MCF 10A (cell line): ENCODE results near the gene ELMO1. TPM values are rescaled to one million over a fixed set of nuclear protein-coding genes. Genes with fewer than 3 reads are reported as not detected.

Source experiments
- BruUV-seq: library from RNA; stranded (reverse); fragments of 400-500 nt; replicated peaks from 2 replicates; lab custom pipeline; 2021; lab: Mats Ljungman, UMichigan
- CTCF ChIA-PET: fragments of 300-600 bp; sonication (Branson Sonifier 250); formaldehyde crosslinking; extraction: SDS; loops from one replicate; lab custom pipeline; 2021; ENCODE audit warnings: antibody characterized with exemption, inconsistent platforms; lab: Yijun Ruan, JAX
- POLR2A ChIA-PET: fragments of 300-600, 350-650 bp; sonication (Branson Sonifier 250); formaldehyde crosslinking; extraction: SDS; loops from one replicate; lab custom pipeline; 2020; ENCODE audit warnings: antibody characterized with exemption, inconsistent platforms; lab: Yijun Ruan, JAX
- DNase-seq: peaks from one replicate; pipeline ENCODE4 v3.0.0-alpha.2; 2018; ENCODE audit not compliant: unreplicated experiment
- H3K27ac Mint-ChIP-seq: one replicate; pipeline ENCODE4 v1.8.0; 2022; ENCODE audit warnings: mild to moderate bottlenecking, low read depth, mixed read lengths; ENCODE audit not compliant: unreplicated experiment
- H3K27me3 Mint-ChIP-seq: one replicate; pipeline ENCODE4 v1.8.0; 2022; ENCODE audit warnings: mixed read lengths; ENCODE audit not compliant: insufficient read depth, unreplicated experiment
- H3K36me3 Mint-ChIP-seq: one replicate; pipeline ENCODE4 v1.8.0; 2022; ENCODE audit warnings: mild to moderate bottlenecking, moderate library complexity, mixed read lengths; ENCODE audit not compliant: insufficient read depth, unreplicated experiment
- H3K4me1 Mint-ChIP-seq: one replicate; pipeline ENCODE4 v1.8.0; 2022; ENCODE audit warnings: mixed read lengths; ENCODE audit not compliant: insufficient read depth, unreplicated experiment
- H3K4me3 Mint-ChIP-seq: one replicate; pipeline ENCODE4 v1.8.0; 2022; ENCODE audit warnings: mild to moderate bottlenecking, moderate library complexity, mixed read lengths; ENCODE audit not compliant: unreplicated experiment
- H3K9me3 Mint-ChIP-seq: one replicate; pipeline ENCODE4 v1.8.0; 2022; ENCODE audit warnings: mixed read lengths; ENCODE audit not compliant: unreplicated experiment
- intact Hi-C: fragments of 100-400 bp; cut with micrococcal nuclease; formaldehyde crosslinking; loops from 2 replicates; pipeline ENCODE4 v1.14.1; 2022
- total RNA-seq: library from RNA; stranded (reverse); gene quantifications from 2 replicates; pipeline ENCODE4 v1.2.3, GENCODE V29; 2022
- TF ChIP-seq, protein P1 (sequence below): fragments of 200-600 bp; IDR thresholded peaks from one replicate; pipeline ENCODE4 v1.8.0; 2022; ENCODE audit warnings: antibody characterized with exemption, mild to moderate bottlenecking; ENCODE audit not compliant: unreplicated experiment

The ELMO1 gene
- total RNA-seq, 1 experiment from 2014 or later: 0.30 TPM

DNA sequence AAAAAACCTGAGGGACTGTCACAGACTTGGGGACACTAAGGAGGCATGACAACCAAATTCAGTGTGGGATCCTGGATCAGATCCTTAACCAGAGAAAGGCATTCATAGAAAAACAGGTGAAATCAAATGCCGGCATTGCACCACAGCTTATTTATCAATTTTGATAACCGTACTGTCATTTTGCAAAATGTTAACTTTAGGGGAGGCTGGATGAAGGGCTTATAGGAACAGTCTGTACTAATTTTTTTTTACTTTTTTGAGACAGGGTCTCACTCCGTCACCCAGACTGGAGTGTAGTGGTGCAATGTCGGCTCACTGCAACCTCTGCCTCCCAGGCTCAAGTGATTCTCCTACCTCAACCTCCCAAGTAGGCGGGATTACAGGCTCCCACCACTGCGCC lies 217.1 kb downstream of the ELMO1 start:
- peaks cover 15% of the 10 kb centered on the region for H3K4me1 Mint-ChIP-seq
- no TSS peak for BruUV-seq
- H3K4me3 Mint-ChIP-seq: no peak overlapping the region
- H3K36me3 Mint-ChIP-seq: no peaks in the 10 kb centered on the region
- ChIA-PET CTCF (interaction anchor here (1.2 kb wide), 1 partner anchor 23 kb away, joined by 3 read pairs; no protein-coding TSS in a partner anchor), POLR2A (no interaction called here)
- no peak overlapping the region for H3K27ac Mint-ChIP-seq
- H3K27me3 Mint-ChIP-seq: peaks cover 24% of the 10 kb centered on the region
- no peak for DNase-seq
- TF ChIP-seq, protein P1, sequence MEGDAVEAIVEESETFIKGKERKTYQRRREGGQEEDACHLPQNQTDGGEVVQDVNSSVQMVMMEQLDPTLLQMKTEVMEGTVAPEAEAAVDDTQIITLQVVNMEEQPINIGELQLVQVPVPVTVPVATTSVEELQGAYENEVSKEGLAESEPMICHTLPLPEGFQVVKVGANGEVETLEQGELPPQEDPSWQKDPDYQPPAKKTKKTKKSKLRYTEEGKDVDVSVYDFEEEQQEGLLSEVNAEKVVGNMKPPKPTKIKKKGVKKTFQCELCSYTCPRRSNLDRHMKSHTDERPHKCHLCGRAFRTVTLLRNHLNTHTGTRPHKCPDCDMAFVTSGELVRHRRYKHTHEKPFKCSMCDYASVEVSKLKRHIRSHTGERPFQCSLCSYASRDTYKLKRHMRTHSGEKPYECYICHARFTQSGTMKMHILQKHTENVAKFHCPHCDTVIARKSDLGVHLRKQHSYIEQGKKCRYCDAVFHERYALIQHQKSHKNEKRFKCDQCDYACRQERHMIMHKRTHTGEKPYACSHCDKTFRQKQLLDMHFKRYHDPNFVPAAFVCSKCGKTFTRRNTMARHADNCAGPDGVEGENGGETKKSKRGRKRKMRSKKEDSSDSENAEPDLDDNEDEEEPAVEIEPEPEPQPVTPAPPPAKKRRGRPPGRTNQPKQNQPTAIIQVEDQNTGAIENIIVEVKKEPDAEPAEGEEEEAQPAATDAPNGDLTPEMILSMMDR: no peak
- intact Hi-C loops: loop anchor here (10.0 kb wide), 1 partner anchor 503 kb away; no protein-coding TSS in a partner anchor
- no peaks in the 10 kb centered on the region for H3K9me3 Mint-ChIP-seq

DNA sequence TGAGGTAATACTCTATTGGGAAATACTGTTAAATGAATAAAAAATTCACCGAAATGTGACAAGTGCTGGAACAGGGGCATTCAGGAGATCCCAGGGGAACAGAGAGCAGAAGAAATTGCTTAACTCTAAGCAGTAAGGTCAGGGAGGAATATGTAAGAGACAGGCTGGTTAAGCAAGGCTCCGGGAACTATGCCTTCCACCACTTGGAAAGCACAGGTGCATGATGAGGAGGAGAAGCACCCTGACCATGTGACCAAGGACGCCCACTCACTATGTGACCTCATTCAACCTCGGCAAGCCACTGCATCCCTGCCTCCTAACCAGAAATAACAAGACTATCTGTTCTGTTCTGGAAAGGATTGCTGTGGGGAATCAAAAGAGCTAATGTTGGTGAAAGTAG lies 218.4 kb downstream of the ELMO1 start:
- Mint-ChIP-seq H3K4me1 (peaks cover 15% of the 10 kb centered on the region), H3K27ac (no peak overlapping the region), H3K4me3 (no peak overlapping the region), H3K27me3 (peaks cover 10% of the 10 kb centered on the region), H3K36me3 (no peaks in the 10 kb centered on the region), H3K9me3 (no peaks in the 10 kb centered on the region)
- intact Hi-C loops: loop anchor here (10.0 kb wide), 1 partner anchor 505 kb away; no protein-coding TSS in a partner anchor
- ChIA-PET POLR2A (no interaction called here), CTCF (interaction anchor here (0.6 kb wide), 1 partner anchor 291 kb away, joined by 4 read pairs; no protein-coding TSS in a partner anchor)
- no TSS peak for BruUV-seq
- DNase-seq: peak; percentile 52
- TF ChIP-seq, protein P1: no peak

DNA sequence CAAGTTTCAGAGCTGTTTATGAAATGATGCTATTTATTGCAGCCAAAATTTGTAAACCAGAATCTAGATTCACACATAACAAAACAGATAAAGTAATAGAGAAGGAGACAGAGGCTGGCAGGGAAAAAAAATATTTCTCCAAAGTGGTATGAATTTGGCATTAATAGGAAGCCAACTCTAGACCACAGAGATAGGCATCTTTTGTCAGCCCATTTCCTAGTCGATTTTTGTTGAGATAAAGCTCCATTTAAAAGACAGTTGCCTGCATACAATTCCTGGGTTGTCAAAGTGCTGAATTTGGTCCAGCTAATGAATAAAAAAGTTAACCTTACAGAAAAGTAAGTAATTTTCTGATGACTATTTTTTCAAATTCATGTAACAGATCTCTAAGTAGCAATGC lies 219.3 kb downstream of the ELMO1 start:
- no peaks in the 10 kb centered on the region for H3K36me3 Mint-ChIP-seq
- H3K9me3 Mint-ChIP-seq: no peaks in the 10 kb centered on the region
- no peak overlapping the region for H3K27ac Mint-ChIP-seq
- CTCF ChIA-PET: interaction anchor here (0.6 to 1.7 kb wide), 6 partner anchors 13 to 1145 kb away, joined by 3 to 6 read pairs (median 4); no protein-coding TSS in a partner anchor
- H3K4me1 Mint-ChIP-seq: peaks cover 9% of the 10 kb centered on the region
- DNase-seq: no peak
- no TSS peak for BruUV-seq
- intact Hi-C loops: no loop called here
- POLR2A ChIA-PET: no interaction called here
- TF ChIP-seq, protein P1: no peak
- H3K27me3 Mint-ChIP-seq: peaks cover 2% of the 10 kb centered on the region
- H3K4me3 Mint-ChIP-seq: no peak overlapping the region

DNA sequence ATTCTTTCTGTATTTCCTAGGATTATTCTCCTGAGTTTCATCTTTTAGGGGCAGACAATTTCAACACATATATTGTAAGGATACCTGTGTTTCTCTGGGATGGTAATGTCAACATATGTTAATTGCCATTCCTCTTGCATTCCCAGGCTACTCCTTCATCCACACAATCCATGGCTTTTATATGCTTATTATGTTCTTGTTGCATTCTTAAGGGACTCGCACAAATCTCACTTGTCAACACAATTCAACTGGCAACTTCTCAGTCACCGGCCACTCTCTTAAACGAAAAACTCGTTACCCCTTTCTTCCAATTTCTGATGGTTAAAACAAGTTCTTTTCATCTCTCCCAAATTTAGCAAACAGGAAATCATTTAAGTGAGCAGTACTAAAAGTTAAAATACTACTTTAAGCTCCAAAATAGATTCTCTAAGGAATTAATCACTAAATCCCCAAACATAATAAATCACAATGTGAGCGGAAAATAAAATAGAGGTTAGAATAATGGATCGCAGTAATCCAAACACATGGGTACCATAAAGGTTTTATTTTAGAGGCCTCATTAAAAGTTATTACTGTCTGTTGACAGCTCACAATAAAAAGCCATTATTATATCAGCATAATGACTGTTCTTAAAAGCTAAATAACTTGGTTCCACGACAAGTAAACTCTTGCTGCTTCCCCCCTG lies 223.2 kb downstream of the ELMO1 start:
- TF ChIP-seq, protein P1: no peak
- no peaks in the 10 kb centered on the region for H3K27me3 Mint-ChIP-seq
- H3K4me3 Mint-ChIP-seq: no peak overlapping the region
- no peak for DNase-seq
- CTCF ChIA-PET: interaction anchor here (0.5 to 4.8 kb wide), 4 partner anchors 9 to 608 kb away, joined by 3 to 30 read pairs (median 4); no protein-coding TSS in a partner anchor
- H3K27ac Mint-ChIP-seq: no peak overlapping the region
- peaks cover 6% of the 10 kb centered on the region for H3K4me1 Mint-ChIP-seq
- no TSS peak for BruUV-seq
- H3K36me3 Mint-ChIP-seq: no peaks in the 10 kb centered on the region
- POLR2A ChIA-PET: interaction anchor here (0.6 kb wide), 1 partner anchor 599 kb away, joined by 3 read pairs; no protein-coding TSS in a partner anchor
- H3K9me3 Mint-ChIP-seq: no peaks in the 10 kb centered on the region
- intact Hi-C loops: no loop called here
